Measurements from ENCODE around the gene MAP3K14. TPM values are rescaled to one million over a fixed set of nuclear protein-coding genes. Genes with fewer than 3 reads are reported as not detected.
A peak's percentile ranks its signal among the peaks of the same experiment; 100 is the strongest.

Gene MAP3K14
- total RNA-seq, 1 donor from 2014 or later, result 0.34 TPM

- no peak overlapping the region for H2AFZ ChIP-seq (replicated peaks)
- no peak overlapping the region for H3K4me2 ChIP-seq
- DNase-seq (ENCODE audit: low spot score), result no peak
- no peak overlapping the region for H3K4me3 Mint-ChIP-seq
- H3K9me3 ChIP-seq (ENCODE audit: low read depth), result no peaks in the 10 kb centered on the region
- H3K27ac ChIP-seq, result no peak overlapping the region
- H3K4me1 Mint-ChIP-seq, result peaks cover 3% of the 10 kb centered on the region
- no peaks in the 10 kb centered on the region for H3K36me3 Mint-ChIP-seq
- TF ChIP-seq EZH2 (IDR thresholded peaks at IDR 0.05), result no peak
- TF ChIP-seq, protein P1, sequence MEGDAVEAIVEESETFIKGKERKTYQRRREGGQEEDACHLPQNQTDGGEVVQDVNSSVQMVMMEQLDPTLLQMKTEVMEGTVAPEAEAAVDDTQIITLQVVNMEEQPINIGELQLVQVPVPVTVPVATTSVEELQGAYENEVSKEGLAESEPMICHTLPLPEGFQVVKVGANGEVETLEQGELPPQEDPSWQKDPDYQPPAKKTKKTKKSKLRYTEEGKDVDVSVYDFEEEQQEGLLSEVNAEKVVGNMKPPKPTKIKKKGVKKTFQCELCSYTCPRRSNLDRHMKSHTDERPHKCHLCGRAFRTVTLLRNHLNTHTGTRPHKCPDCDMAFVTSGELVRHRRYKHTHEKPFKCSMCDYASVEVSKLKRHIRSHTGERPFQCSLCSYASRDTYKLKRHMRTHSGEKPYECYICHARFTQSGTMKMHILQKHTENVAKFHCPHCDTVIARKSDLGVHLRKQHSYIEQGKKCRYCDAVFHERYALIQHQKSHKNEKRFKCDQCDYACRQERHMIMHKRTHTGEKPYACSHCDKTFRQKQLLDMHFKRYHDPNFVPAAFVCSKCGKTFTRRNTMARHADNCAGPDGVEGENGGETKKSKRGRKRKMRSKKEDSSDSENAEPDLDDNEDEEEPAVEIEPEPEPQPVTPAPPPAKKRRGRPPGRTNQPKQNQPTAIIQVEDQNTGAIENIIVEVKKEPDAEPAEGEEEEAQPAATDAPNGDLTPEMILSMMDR (IDR thresholded peaks at IDR 0.05), result no peak
- no peak for TF ChIP-seq EZH2phosphoT487 (IDR thresholded peaks at IDR 0.05)
- H3K4me3 ChIP-seq, result no peak overlapping the region
- no peaks in the 10 kb centered on the region for H3F3A ChIP-seq (ENCODE audit: low read depth)
- no peaks in the 10 kb centered on the region for H3K79me2 ChIP-seq (ENCODE audit: low read depth)
- no peak overlapping the region for H3K27ac Mint-ChIP-seq
- H3K36me3 ChIP-seq, result no peaks in the 10 kb centered on the region
- peaks cover 16% of the 10 kb centered on the region for H3K4me1 ChIP-seq
- no peaks in the 10 kb centered on the region for H4K20me1 ChIP-seq (ENCODE audit: low read depth)
- peaks cover 14% of the 10 kb centered on the region for H3K27me3 ChIP-seq
- no peaks in the 10 kb centered on the region for H3K9me3 Mint-ChIP-seq
- H3K27me3 Mint-ChIP-seq (ENCODE audit: insufficient read depth, low read depth), result peaks cover 20% of the 10 kb centered on the region
- H3K9ac ChIP-seq, result no peak overlapping the region
Measured at GRCh38 chr17:45227926-45228762, 88.7 kb downstream of the MAP3K14 start.

DNA sequence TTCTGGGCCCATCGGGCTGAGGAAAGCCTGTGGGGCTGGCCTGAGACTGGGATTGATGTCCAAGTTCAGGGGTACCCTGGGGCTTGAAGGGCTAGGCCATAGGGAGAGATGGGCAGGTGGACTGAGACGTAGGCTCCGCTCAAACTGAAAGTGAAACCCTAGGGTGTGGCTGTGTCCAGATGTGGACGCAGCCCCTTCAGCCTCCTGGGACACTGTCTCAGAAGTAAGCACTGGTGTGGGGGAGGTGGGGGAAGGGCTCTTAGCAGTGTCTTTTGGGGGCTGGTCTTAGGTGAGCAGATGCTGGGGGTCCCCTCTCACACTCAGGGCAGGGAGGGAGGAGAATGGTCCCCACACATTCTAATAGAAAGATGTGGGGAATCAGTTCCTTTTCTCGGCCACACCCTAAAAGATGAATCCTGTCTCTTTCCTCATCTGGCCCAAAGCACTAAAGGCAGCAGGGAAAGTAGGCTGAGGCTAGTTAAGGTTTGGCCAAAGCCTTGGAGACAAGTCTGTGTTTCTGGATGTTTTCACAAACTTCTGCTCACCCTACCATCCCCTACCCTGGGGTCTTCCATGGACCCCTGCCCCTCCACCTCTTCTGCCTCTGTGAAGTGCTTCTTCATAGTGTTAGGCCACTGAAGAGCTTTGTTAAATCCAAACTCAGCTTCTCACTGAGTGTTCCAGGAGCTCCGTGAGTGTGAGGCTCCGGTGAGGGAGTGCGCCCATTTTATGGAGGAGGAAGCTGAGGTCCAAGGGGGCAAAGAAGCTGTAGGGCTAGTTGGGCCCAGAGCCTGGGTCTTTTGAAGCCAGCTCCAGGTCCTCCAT, 89.5 kb downstream of the MAP3K14 start:
- Histone ChIP-seq H3K9me3 (ENCODE audit: low read depth) (no peaks in the 10 kb centered on the region), H3K4me1 (peaks cover 19% of the 10 kb centered on the region), H3K79me2 (ENCODE audit: low read depth) (no peaks in the 10 kb centered on the region), H4K20me1 (ENCODE audit: low read depth) (no peaks in the 10 kb centered on the region), H3K9ac (no peak overlapping the region), H3K4me2 (no peak overlapping the region), H2AFZ (replicated peaks) (no peak overlapping the region), H3K36me3 (no peaks in the 10 kb centered on the region), H3K4me3 (no peak overlapping the region), H3K27me3 (peaks cover 22% of the 10 kb centered on the region), H3F3A (ENCODE audit: low read depth) (peaks cover 3% of the 10 kb centered on the region), H3K27ac (no peak overlapping the region)
- Mint-ChIP-seq H3K4me1 (peaks cover 3% of the 10 kb centered on the region), H3K4me3 (no peak overlapping the region), H3K9me3 (no peaks in the 10 kb centered on the region), H3K36me3 (no peaks in the 10 kb centered on the region), H3K27me3 (ENCODE audit: insufficient read depth, low read depth) (peaks cover 29% of the 10 kb centered on the region), H3K27ac (no peak overlapping the region)
- TF ChIP-seq, protein P1 (IDR thresholded peaks at IDR 0.05), result no peak
- TF ChIP-seq EZH2phosphoT487 (IDR thresholded peaks at IDR 0.05) (no peak), EZH2 (IDR thresholded peaks at IDR 0.05) (no peak)
- no peak for DNase-seq (ENCODE audit: low spot score)

- Mint-ChIP-seq H3K4me1 (peaks cover 3% of the 10 kb centered on the region), H3K4me3 (no peak overlapping the region), H3K27me3 (ENCODE audit: insufficient read depth, low read depth) (peaks cover 30% of the 10 kb centered on the region), H3K27ac (peak overlapping the region; percentile 78), H3K9me3 (no peaks in the 10 kb centered on the region), H3K36me3 (no peaks in the 10 kb centered on the region)
- Histone ChIP-seq H3K36me3 (no peaks in the 10 kb centered on the region), H3K9me3 (ENCODE audit: low read depth) (no peaks in the 10 kb centered on the region), H3K27ac (no peak overlapping the region), H3K4me3 (no peak overlapping the region), H2AFZ (replicated peaks) (no peak overlapping the region), H3K79me2 (ENCODE audit: low read depth) (no peaks in the 10 kb centered on the region), H3K4me2 (no peak overlapping the region), H3K4me1 (peaks cover 20% of the 10 kb centered on the region), H4K20me1 (ENCODE audit: low read depth) (no peaks in the 10 kb centered on the region), H3K27me3 (peaks cover 30% of the 10 kb centered on the region), H3F3A (ENCODE audit: low read depth) (peaks cover 6% of the 10 kb centered on the region), H3K9ac (no peak overlapping the region)
- no peak for DNase-seq (ENCODE audit: low spot score)
- TF ChIP-seq EZH2 (IDR thresholded peaks at IDR 0.05), result no peak
Measured at GRCh38 chr17:45226576-45226975, 90.2 kb downstream of the MAP3K14 start.

Measured in neural progenitor cell (in vitro differentiated cells).